Kidney capillary endothelial cell (primary cell): Measurements from ENCODE around the gene IFITM2.
A peak's percentile ranks its signal among the peaks of the same experiment; 100 is the strongest.
"Not testable (repeated sequence)": the region's sequence is repeated elsewhere in the genome, so short reads cannot be mapped to it uniquely, and the experiment has no call there.

Source experiments
- DNase-seq: peaks from one replicate; pipeline ENCODE4 v3.0.0-alpha.2; 2018; ENCODE audit warnings: low spot score

Gene IFITM2

DNA sequence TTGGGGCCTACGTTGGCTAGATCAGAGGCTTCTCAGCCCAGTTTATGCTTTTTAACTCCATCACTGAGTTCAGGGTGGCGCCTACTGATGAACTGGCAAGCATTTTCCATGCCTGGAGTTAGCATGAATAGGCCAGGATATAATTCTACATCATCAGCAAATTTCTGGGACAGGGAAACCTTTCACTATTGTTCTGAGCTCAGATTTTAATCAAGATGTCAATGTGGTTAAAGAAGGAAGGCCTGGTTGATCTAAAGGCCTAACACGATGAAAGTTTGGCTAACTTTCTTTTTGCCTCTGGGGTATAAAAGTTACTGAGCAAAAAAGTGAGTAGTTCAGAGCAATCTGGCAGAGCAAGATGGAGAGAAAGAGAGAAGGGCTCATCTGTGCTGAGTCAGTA, 34.7 kb downstream of the IFITM2 start:
- no peak for DNase-seq

GRCh38 chr11:344836-345578, 37.4 kb downstream of the IFITM2 start:
- DNase-seq, result no peak

- no peak for DNase-seq
Measured at GRCh38 chr11:346529-346928, 38.9 kb downstream of the IFITM2 start.

GRCh38 chr11:349270-349954, 41.8 kb downstream of the IFITM2 start:
- not testable (repeated sequence) for DNase-seq

- DNase-seq, result not testable (repeated sequence)
Measured at GRCh38 chr11:350033-350722, 42.6 kb downstream of the IFITM2 start.

- no peak for DNase-seq
Measured at GRCh38 chr11:350723-351255, 43.2 kb downstream of the IFITM2 start.

DNA sequence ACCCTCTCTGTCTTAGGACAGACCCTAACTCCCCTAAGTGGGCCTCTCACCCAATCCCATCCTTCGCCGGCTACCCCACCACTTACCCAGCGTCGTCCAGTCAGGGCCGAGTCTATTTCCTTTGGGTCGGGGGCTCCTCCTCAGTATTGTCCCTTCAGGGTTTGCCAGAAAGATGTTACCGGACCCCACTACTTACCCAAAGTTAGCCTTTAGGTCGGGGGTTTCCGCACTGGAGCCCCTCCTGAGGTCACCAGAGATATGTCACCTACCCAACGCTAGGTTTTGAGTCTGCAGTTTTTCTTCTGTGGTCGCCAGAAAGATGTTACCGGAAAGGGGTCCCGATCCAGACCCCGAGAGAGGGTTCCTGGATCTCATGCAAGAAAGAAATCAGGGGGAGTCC, 43.8 kb downstream of the IFITM2 start:
- DNase-seq, result no peak

DNA sequence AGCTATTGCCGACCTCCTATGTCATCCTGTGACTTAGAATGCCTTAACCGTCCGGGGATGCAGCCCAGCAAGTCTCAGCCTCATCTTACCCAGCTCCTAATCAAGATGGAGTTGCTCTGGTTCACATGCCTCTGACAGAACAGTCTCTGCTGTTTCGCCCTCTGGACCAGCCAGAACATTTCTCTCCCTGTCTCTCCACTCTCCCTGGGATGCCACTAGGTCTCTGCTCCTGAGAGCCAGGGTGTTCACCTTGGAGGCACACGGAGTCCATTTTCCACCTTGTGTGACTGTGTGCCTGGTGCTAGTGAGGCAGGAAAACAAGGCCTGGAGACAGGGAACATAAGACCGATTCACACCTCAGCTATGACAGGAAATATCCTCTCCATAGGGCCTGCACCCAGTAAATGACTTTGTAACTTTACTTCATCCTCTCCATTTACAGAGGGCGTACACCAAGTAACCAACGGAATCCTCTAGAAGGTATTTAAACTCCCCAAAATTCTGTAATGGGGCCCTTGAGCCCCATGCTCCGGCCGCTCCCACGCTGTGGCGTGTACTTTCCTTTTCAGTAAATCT, 44.9 kb downstream of the IFITM2 start:
- no peak for DNase-seq

- DNase-seq, result no peak
Measured at GRCh38 chr11:353179-353873, 45.7 kb downstream of the IFITM2 start.

DNA sequence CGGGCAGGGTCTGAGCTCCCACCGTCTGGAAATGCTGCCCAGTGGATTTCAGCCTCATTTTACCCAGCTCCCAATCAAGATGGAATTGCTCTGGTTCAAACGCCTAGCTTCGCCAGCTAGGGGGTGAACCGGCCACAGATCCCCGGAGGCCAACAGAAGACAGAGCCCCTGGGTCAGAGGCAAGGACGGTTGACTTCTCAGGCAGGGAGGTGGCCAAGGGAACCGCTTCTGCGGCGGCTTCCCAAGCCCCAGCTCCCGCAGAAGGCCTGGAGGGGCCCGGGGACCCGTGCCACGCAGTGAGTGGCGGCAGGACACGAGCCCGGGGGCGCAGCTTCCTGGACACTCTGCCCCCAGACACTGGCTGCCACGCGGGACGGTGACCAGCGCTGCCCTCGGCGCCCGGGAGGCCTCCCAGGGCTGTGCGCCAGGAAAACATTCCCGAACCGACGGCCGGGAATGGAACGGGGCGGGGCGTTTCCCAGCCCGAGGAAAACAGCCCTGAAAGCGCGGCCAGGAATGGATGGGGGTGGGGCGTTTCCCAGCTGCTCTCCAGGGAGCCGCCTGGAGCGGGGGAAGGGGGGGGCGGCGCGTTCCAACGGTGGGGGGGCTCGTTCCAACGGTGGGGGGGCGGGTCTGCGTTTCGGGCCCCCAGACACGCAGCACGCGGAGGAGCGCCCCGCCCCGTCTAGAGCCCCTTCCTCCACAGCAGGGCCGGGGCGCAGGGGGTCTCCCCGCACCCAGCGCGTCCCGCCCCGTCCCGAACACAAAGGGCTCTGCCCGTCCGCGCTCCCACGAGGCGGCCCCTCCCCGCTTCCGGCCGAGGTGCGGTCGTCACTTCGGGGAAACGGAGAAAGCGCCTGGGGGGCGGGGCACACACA, 48.2 kb downstream of the IFITM2 start:
- peak; percentile 72 for DNase-seq

GRCh38 chr11:356610-357009, 49.0 kb downstream of the IFITM2 start:
- no peak for DNase-seq

DNA sequence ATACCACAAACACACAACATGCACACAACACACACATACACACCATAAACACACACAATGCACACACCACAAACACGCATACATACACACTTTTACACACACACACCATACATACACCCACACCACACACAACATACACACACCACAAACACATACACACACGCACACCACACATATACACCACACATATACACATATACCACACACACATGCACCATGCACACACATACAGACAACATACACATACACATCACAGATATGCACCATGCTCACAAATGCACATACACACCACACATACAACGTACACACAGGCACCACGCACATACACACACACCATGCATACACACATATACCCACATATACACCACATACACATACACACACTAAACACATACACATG, 50.0 kb downstream of the IFITM2 start:
- no peak for DNase-seq

DNA sequence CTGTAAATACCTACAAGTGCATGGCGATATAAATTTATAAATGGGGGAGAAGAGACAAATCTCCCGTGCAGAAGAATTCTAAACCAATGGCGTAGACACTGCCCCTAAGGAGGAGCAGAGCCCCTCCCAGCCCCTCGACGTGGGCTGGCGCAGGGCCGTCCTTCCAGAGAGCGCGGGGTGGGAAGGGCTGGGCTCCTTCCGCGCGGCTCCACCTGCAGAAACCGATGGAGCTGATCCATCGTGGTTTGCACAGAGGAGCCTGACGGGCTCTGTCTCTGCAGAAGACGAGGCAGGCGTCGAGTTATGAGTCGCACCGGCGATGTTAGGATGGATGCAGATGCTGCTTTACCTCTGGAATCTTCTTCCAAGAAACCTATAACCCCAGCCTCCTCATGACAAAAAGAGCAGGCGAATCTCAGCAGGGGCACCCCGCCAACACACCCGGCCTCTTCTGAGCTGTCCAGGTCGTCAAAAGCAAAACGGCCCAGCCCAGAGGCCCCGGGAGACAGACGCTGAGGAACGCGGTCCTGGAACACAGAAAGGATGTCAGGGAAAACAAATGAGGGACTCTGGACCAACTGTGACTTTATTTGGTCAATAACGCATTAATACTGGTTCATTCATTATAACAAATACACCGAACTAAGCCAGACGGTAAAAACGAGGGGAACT, 50.6 kb downstream of the IFITM2 start:
- DNase-seq, result no peak
